Measurements from ENCODE around the gene GALNS.

- TF ChIP-seq CTCF (IDR thresholded peaks at IDR 0.05; ENCODE audit: insufficient read depth, low read length, poor library complexity, severe bottlenecking) = no peak
- TF ChIP-seq EZH2phosphoT487 (conservative IDR thresholded peaks at IDR 0.05; ENCODE audit: low read length) = no peak
Measured at GRCh38 chr16:88842308-88842756, 14.4 kb downstream of the GALNS start.

Data from SU-DHL-6 (cell line).